ENCODE measurements around the gene NECAB3. TPM values are rescaled to one million over a fixed set of nuclear protein-coding genes. Genes with fewer than 3 reads are reported as not detected.

NECAB3 gene
- total and polyA plus RNA-seq, 2 of the 4 experiments (the other 2 are of a cell fraction): 8.6 to 28.4 TPM

- Histone ChIP-seq H3K23ac (ENCODE audit: low read depth, low read length) (no peak overlapping the region), H3K79me1 (ENCODE audit: low read depth in 1 of 2, low read length in 2 of 2) (no peaks in the 10 kb centered on the region), H3K9me1 (ENCODE audit: insufficient read depth, low read length) (peaks cover 14% of the 10 kb centered on the region; the same call in 1 of the 2 replicates), H2BK15ac (ENCODE audit: low read depth, low read length) (no peak overlapping the region), H3K27me3 (ENCODE audit: control insufficient read depth, insufficient read depth, low read length) (no peaks in the 10 kb centered on the region), H3K56ac (ENCODE audit: extremely low read depth, insufficient read depth, low read length) (no peak overlapping the region), H4K91ac (ENCODE audit: insufficient read depth, low read depth, low read length) (no peak overlapping the region), H3K4me1 (ENCODE audit: control insufficient read depth, insufficient read depth, low read length) (peaks cover 3% of the 10 kb centered on the region; the same call in 1 of the 2 replicates), H2AK9ac (replicated peaks; ENCODE audit: low read depth, low read length, poor library complexity) (no peak overlapping the region), H2BK5ac (ENCODE audit: low read depth, low read length, poor library complexity, severe bottlenecking) (no peak overlapping the region), H3K18ac (ENCODE audit: low read depth, low read length) (no peak overlapping the region), H4K8ac (ENCODE audit: low read depth in 2 of 2, low read length in 2 of 2) (no peak overlapping the region), H2BK20ac (ENCODE audit: low read depth, low read length) (no peak overlapping the region), H3K4me3 (ENCODE audit: insufficient read depth, low read depth, low read length) (no peak overlapping the region), H4K5ac (ENCODE audit: low read depth, low read length) (no peak overlapping the region), H3K9me3 (ENCODE audit: control insufficient read depth, insufficient read depth, low read length) (no peaks in the 10 kb centered on the region), H3K4ac (ENCODE audit: low read depth, low read length) (no peak overlapping the region), H3K27ac (ENCODE audit: insufficient read depth, low read length) (no peak overlapping the region), H3K4me2 (ENCODE audit: low read depth, low read length) (no peak overlapping the region), H3K9ac (ENCODE audit: low read depth, low read length) (no peak overlapping the region), H2BK120ac (ENCODE audit: low read depth, low read length) (no peak overlapping the region), H4K20me1 (ENCODE audit: insufficient read depth, low read length) (peaks cover 9% of the 10 kb centered on the region; the same call in 1 of the 2 replicates), H2AK5ac (ENCODE audit: low read depth, low read length) (no peak overlapping the region), H3K14ac (replicated peaks; ENCODE audit: low read depth, low read length) (no peak overlapping the region), H2AFZ (replicated peaks; ENCODE audit: low read length, poor library complexity) (no peak overlapping the region), H3K36me3 (ENCODE audit: control insufficient read depth, insufficient read depth, low read length) (peaks cover 6% of the 10 kb centered on the region; the same call in 1 of the 2 replicates)
- dilution Hi-C loops (cut with HindIII; ENCODE audit: low sequenced_read_pairs, unreplicated experiment) (no loop called here), intact Hi-C loops (cut with micrococcal nuclease) (no loop called here), in situ Hi-C loops (cut with MboI; ENCODE audit: low sequenced_read_pairs) (loop anchor here (5.0 kb wide), 1 partner anchor 199 kb away; no protein-coding TSS in a partner anchor)
- no TSS peak for BruUV-seq (replicated peaks)
- TF ChIP-seq MAFK (IDR thresholded peaks at IDR 0.05; ENCODE audit: low read depth, low read length) (no peak), USF2 (IDR thresholded peaks at IDR 0.05; ENCODE audit: low read depth, low read length) (no peak), RFX5 (IDR thresholded peaks at IDR 0.05; ENCODE audit: low read depth, low read length) (no peak), CHD1 (IDR thresholded peaks at IDR 0.05; ENCODE audit: low read depth, low read length) (no peak), POLR2A (IDR thresholded peaks at IDR 0.05; ENCODE audit: low read depth, low read length) (no peak), SMC3 (IDR thresholded peaks at IDR 0.05; ENCODE audit: low read depth, low read length) (no peak), RCOR1 (IDR thresholded peaks at IDR 0.05; ENCODE audit: insufficient replicate concordance, low read length) (no peak)
- TF ChIP-seq, protein P1, sequence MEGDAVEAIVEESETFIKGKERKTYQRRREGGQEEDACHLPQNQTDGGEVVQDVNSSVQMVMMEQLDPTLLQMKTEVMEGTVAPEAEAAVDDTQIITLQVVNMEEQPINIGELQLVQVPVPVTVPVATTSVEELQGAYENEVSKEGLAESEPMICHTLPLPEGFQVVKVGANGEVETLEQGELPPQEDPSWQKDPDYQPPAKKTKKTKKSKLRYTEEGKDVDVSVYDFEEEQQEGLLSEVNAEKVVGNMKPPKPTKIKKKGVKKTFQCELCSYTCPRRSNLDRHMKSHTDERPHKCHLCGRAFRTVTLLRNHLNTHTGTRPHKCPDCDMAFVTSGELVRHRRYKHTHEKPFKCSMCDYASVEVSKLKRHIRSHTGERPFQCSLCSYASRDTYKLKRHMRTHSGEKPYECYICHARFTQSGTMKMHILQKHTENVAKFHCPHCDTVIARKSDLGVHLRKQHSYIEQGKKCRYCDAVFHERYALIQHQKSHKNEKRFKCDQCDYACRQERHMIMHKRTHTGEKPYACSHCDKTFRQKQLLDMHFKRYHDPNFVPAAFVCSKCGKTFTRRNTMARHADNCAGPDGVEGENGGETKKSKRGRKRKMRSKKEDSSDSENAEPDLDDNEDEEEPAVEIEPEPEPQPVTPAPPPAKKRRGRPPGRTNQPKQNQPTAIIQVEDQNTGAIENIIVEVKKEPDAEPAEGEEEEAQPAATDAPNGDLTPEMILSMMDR (conservative IDR thresholded peaks at IDR 0.05; ENCODE audit: low read depth, low read length): no peak
- CTCF ChIA-PET: interaction anchor here (0.6 kb wide), 1 partner anchor 197 kb away, joined by 4 read pairs; no protein-coding TSS in a partner anchor
- no CpG with 5 or more reads among the region's 10 CpGs for WGBS, 2 experiments (ENCODE audit: extremely low coverage in 2 of 2, insufficient read length in 1 of 2)
- DNase-seq (no peak), ATAC-seq (ENCODE audit: low read depth) (no peak)
- POLR2A ChIA-PET (ENCODE audit: unreplicated experiment): no interaction called here
Observed at GRCh38 chr20:33650753-33651561, 23.3 kb downstream of the NECAB3 start.

Measured in IMR-90 (cell line).